Gastroesophageal sphincter (tissue), 4 donors: ENCODE results near the gene PREP. TPM values are rescaled to one million over a fixed set of nuclear protein-coding genes. Genes with fewer than 3 reads are reported as not detected.

Source experiments
- ATAC-seq: fragments of 150-250 bp; one replicate; pipeline ENCODE4 v1.9.1; 2016; ENCODE audit warnings: mild to moderate bottlenecking, moderate library complexity
- H3K27ac ChIP-seq, 4 donors: fragments of 200-600 bp; sonication (generic) in 3 of 4; 1 replicate in 3 of 4; 2 replicates in 1 of 4; pipeline ENCODE4 v1.5.1; 2016 to 2019
- H3K27me3 ChIP-seq: fragments of 200-600 bp; sonication (generic); one replicate; pipeline ENCODE4 v1.5.1; 2019
- H3K36me3 ChIP-seq, 2 donors: fragments of 200-600 bp; sonication (generic); one replicate each; pipeline ENCODE4 v1.5.1; 2019; ENCODE audit warnings: control low read depth in 1 of 2
- H3K4me1 ChIP-seq, 3 donors: fragments of 200-600 bp; sonication (generic); 1 replicate in 2 of 3; 2 replicates in 1 of 3; pipeline ENCODE4 v1.5.1; 2016 to 2019; ENCODE audit warnings: control low read depth in 2 of 3
- H3K4me3 ChIP-seq, 2 donors: fragments of 200-600 bp; sonication (generic); one replicate each; pipeline ENCODE4 v1.5.1; 2019; ENCODE audit warnings: mild to moderate bottlenecking in 1 of 2, moderate library complexity in 1 of 2
- H3K9me3 ChIP-seq, 3 donors: fragments of 200-600 bp; sonication (generic); one replicate each; pipeline ENCODE4 v1.5.1; 2017 to 2019; ENCODE audit warnings: control low read depth in 2 of 3
- EP300 ChIP-seq: sonication (generic); formaldehyde crosslinking; IDR thresholded peaks from one replicate; pipeline ENCODE4 v1.6.1; 2017; ENCODE audit warnings: antibody characterized with exemption, mild to moderate bottlenecking
- POLR2A ChIP-seq, 2 donors: fragments of 450-650 bp; IDR thresholded peaks; one replicate each; pipeline ENCODE4 v1.6.1; 2017; ENCODE audit warnings: antibody characterized with exemption in 2 of 2, mild to moderate bottlenecking in 2 of 2, moderate library complexity in 1 of 2
- POLR2AphosphoS5 ChIP-seq: sonication (generic); formaldehyde crosslinking; IDR thresholded peaks from one replicate; pipeline ENCODE4 v1.6.1; 2017; ENCODE audit warnings: antibody characterized with exemption
- WGBS, 2 donors: methylation state at CpG; one replicate each; pipeline ENCODE4 v1.1.5; 2018; ENCODE audit warnings: low coverage in 1 of 2; 5-methylcytosine and 5-hydroxymethylcytosine counted together
- total RNA-seq, 4 donors: library from RNA; depleted of rRNA; stranded (reverse); fragments of >200 nt; gene quantifications; one replicate each; pipeline ENCODE4 v1.1.0, GENCODE V29; 2016
- TF ChIP-seq, protein P1 (sequence below), 4 experiments: fragments of 200-600 bp in 2 of 4; fragments of 450-650 bp in 2 of 4; sonication (generic) in 1 of 4; IDR thresholded peaks; one replicate each; pipeline ENCODE4 v1.5.1; 2017 to 2019; ENCODE audit warnings: antibody characterized with exemption in 4 of 4, mild to moderate bottlenecking in 2 of 4, moderate library complexity in 2 of 4

The PREP gene
- total RNA-seq, 4 donors from 2014 or later: 13.9 to 19.8 (median 17.4) TPM

DNA sequence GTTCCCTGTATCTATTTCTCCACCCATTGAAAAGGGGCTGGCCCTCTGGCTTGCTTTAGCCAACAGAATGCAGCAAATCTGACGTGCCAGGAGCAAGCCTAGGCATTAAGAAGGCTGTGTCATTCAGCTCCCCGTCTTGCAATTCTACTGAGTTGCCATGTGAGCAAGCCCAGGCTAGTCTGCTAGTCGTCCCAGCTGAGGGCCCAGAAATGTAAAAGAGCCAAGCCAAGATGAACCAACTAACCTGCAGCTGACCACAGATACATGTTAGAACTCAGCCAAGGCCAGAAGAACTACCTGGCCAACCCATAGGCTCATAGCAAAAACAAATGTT lies 30.1 kb downstream of the PREP start:
- WGBS, 2 donors: 100% methylated on average over 2 of the region's 3 CpGs; no CpG with 5 or more reads in 1 of the 2 donors
- peaks cover 0 to 69% of the 10 kb centered on the region in 2 donors for H3K36me3 ChIP-seq

DNA sequence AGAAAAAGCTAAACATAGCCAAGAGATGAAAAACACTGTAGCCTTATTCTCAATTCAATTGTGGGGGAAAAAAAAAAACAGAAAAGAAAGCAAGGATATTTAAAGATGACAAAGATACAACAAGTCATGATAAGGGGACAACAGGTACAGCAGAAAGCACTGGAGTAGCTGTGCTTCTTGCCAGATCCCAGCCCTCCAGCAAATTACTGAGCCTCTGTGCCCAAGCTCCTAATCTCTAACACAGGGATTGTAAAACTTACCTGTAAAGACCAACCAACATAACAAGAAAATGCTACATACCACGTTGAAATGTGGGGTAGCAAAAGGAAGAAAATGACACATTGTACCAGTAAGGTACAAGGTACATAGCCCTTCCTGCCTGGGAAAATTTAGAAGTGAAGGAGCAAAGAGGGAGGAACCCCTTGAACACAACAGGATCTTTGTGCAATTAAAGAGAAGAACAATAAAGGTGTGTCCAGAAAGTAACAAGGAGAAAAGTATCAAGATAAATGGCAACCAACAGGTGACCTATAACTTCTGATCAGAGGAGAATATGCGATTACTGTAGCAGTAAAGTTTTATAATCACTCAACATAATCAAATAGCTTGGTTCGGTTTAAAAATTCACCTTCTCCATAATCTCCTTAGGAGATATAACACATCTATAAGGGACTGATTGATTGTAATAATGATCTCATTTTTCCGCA lies 30.6 kb downstream of the PREP start:
- H3K4me3 ChIP-seq: no peak overlapping the region
- H3K27ac ChIP-seq: no peak overlapping the region
- ATAC-seq: no peak
- 95% methylated on average over 4 of the region's 4 CpGs for WGBS, 2 donors
- no peaks in the 10 kb centered on the region for H3K9me3 ChIP-seq
- H3K36me3 ChIP-seq: peaks cover 0 to 73% of the 10 kb centered on the region in 2 donors
- TF ChIP-seq POLR2A (IDR thresholded peaks at IDR 0.05) (no peak), POLR2AphosphoS5 (no peak), EP300 (no peak)
- TF ChIP-seq, protein P1, sequence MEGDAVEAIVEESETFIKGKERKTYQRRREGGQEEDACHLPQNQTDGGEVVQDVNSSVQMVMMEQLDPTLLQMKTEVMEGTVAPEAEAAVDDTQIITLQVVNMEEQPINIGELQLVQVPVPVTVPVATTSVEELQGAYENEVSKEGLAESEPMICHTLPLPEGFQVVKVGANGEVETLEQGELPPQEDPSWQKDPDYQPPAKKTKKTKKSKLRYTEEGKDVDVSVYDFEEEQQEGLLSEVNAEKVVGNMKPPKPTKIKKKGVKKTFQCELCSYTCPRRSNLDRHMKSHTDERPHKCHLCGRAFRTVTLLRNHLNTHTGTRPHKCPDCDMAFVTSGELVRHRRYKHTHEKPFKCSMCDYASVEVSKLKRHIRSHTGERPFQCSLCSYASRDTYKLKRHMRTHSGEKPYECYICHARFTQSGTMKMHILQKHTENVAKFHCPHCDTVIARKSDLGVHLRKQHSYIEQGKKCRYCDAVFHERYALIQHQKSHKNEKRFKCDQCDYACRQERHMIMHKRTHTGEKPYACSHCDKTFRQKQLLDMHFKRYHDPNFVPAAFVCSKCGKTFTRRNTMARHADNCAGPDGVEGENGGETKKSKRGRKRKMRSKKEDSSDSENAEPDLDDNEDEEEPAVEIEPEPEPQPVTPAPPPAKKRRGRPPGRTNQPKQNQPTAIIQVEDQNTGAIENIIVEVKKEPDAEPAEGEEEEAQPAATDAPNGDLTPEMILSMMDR (IDR thresholded peaks at IDR 0.05): no peak
- no peaks in the 10 kb centered on the region for H3K4me1 ChIP-seq
- H3K27me3 ChIP-seq: no peaks in the 10 kb centered on the region

More for the DNA sequence above, 30.1 kb downstream of the PREP start:
- no peaks in the 10 kb centered on the region for H3K27me3 ChIP-seq
- no peak overlapping the region for H3K4me3 ChIP-seq
- no peak overlapping the region for H3K27ac ChIP-seq
- ATAC-seq: no peak
- no peaks in the 10 kb centered on the region for H3K9me3 ChIP-seq
- H3K4me1 ChIP-seq: no peaks in the 10 kb centered on the region
- no peak for TF ChIP-seq POLR2A (IDR thresholded peaks at IDR 0.05)
- TF ChIP-seq EP300: no peak
- TF ChIP-seq, protein P1 (IDR thresholded peaks at IDR 0.05): no peak
- TF ChIP-seq POLR2AphosphoS5: no peak

DNA sequence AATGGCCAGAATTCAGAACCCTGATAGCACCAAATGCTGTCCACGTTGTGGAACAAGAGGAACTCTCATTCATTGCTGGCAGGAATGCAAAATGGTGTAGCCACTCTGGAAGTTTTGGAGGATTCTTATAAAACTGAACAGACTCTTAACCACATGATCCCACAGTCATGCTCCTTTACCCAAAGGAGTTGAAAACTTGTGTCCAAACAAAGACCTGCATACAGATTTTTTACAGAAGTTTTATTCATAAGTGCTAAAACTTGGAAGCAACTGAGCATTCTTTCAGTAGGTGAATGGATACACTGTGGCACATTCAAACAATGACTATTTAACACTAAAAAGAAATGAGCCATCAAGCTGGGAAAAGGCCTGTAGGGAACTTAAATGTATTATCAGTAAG lies 32.5 kb downstream of the PREP start:
- Histone ChIP-seq H3K27ac (no peak overlapping the region), H3K27me3 (no peaks in the 10 kb centered on the region), H3K36me3 (peaks cover 0 to 75% of the 10 kb centered on the region in 2 donors), H3K4me3 (no peak overlapping the region), H3K4me1 (no peaks in the 10 kb centered on the region), H3K9me3 (no peaks in the 10 kb centered on the region)
- TF ChIP-seq POLR2A (IDR thresholded peaks at IDR 0.05): no peak
- TF ChIP-seq, protein P1 (IDR thresholded peaks at IDR 0.05): no peak
- TF ChIP-seq POLR2AphosphoS5: no peak
- no peak for TF ChIP-seq EP300
- WGBS, 2 donors: 57 to 100% methylated on average over 1 of the region's 1 CpG
- ATAC-seq: no peak

DNA sequence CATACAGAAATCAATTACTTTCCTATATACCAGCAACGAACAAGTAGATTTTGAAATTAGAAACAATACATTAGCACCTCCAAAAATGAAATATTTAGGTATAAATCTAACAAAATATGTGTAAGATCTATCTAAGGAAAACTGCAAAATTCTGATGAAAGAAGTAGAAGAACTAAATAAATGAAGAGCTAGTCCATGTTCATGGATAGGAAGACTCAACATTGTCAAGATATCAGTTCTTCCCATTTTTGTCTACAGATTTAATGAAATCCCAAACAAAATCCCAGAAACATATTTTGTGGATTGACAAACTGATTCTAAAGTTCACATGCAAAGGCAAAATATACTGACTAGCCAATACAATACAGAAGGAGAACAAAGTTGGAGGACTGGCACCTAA lies 33.7 kb downstream of the PREP start:
- 100% methylated on average over 1 of the region's 1 CpG for WGBS, 2 donors

DNA sequence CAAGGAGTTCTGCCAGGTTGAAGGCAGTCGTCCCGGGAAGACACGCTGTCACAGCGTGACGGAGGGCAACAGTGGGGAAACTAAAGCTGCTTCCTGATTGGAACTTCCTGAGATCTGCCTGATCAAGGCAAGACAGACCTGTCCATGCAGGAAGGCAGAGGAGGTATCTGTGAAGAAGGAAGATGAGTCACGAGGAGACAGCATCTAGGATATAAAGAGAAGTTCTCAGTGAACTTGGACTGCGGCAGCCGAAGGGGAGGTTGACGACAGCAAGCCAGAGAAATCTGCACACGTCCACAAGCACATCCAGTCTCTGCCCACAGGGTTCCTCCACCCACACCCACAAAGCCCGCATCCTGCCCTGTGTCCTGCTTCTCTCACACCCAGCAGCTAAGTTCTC lies 38.6 kb downstream of the PREP start:
- no peak for ATAC-seq
- TF ChIP-seq, protein P1 (IDR thresholded peaks at IDR 0.05): no peak
- TF ChIP-seq POLR2A (IDR thresholded peaks at IDR 0.05) (no peak), POLR2AphosphoS5 (no peak), EP300 (no peak)

More for the DNA sequence above, 33.7 kb downstream of the PREP start:
- no peaks in the 10 kb centered on the region for H3K27me3 ChIP-seq
- ATAC-seq: no peak
- TF ChIP-seq EP300 (no peak), POLR2A (IDR thresholded peaks at IDR 0.05) (no peak)
- TF ChIP-seq, protein P1 (IDR thresholded peaks at IDR 0.05): no peak
- H3K9me3 ChIP-seq: no peaks in the 10 kb centered on the region
- no peak overlapping the region for H3K4me3 ChIP-seq
- H3K4me1 ChIP-seq: no peaks in the 10 kb centered on the region
- H3K36me3 ChIP-seq: peaks cover 0 to 79% of the 10 kb centered on the region in 2 donors
- H3K27ac ChIP-seq: no peak overlapping the region

More for the DNA sequence above, 38.6 kb downstream of the PREP start:
- Histone ChIP-seq H3K9me3 (no peaks in the 10 kb centered on the region), H3K27me3 (no peaks in the 10 kb centered on the region), H3K27ac (no peak overlapping the region), H3K4me1 (no peaks in the 10 kb centered on the region), H3K4me3 (no peak overlapping the region), H3K36me3 (peaks cover 0 to 80% of the 10 kb centered on the region in 2 donors)
- WGBS, 2 donors: 63 to 92% methylated on average over 3 to 11 of the region's 11 CpGs
